GM18517 (cell line): ENCODE data around the gene KISS1.

ENCODE experiments used
- ATAC-seq: cut with Tn5 transposase; IDR thresholded peaks from one replicate; pipeline ENCODE4 v1.9.1; 2021; ENCODE audit warnings: mild to moderate bottlenecking, moderate library complexity; ENCODE audit not compliant: unreplicated experiment

Gene KISS1

GRCh38 chr1:204162494-204163074 is 33.7 kb downstream of the KISS1 start:
- no peak for ATAC-seq

- ATAC-seq = no peak
Observed at GRCh38 chr1:204161609-204162493, 34.4 kb downstream of the KISS1 start.

- no peak for ATAC-seq
Observed at GRCh38 chr1:204157962-204158361, 38.3 kb downstream of the KISS1 start.

- no peak for ATAC-seq
Observed at GRCh38 chr1:204155881-204156280, 40.4 kb downstream of the KISS1 start.

- ATAC-seq = no peak
Observed at GRCh38 chr1:204154568-204155255, 41.6 kb downstream of the KISS1 start.

- ATAC-seq = no peak
Observed at GRCh38 chr1:204153667-204154066, 42.6 kb downstream of the KISS1 start.

GRCh38 chr1:204152310-204153044 is 43.8 kb downstream of the KISS1 start:
- no peak for ATAC-seq

GRCh38 chr1:204151552-204152309 is 44.6 kb downstream of the KISS1 start, which contains the start of gene ETNK2:
TSS of gene ETNK2 (minus strand) at chr1:204152044. CDS start at chr1:204151852, 192 bp downstream.
- ATAC-seq = no peak

GRCh38 chr1:204150702-204151551 is 45.4 kb downstream of the KISS1 start:
- ATAC-seq = no peak

- no peak for ATAC-seq
Observed at GRCh38 chr1:204149635-204150565, 46.4 kb downstream of the KISS1 start.

GRCh38 chr1:204149107-204149506 is 47.2 kb downstream of the KISS1 start:
- no peak for ATAC-seq

GRCh38 chr1:204147406-204148383 is 48.6 kb downstream of the KISS1 start:
- ATAC-seq = no peak

GRCh38 chr1:204146965-204147364 is 49.3 kb downstream of the KISS1 start:
- ATAC-seq = no peak

- no peak for ATAC-seq
Observed at GRCh38 chr1:204146309-204146708, 50.0 kb downstream of the KISS1 start.

GRCh38 chr1:204145033-204145504 is 51.2 kb downstream of the KISS1 start:
- ATAC-seq = no peak

GRCh38 chr1:204143276-204144041 is 52.8 kb downstream of the KISS1 start:
- ATAC-seq = no peak
